Measurements from ENCODE around the gene SLC27A5.

GRCh38 chr19:58557221-58558065 lies 45.7 kb upstream of the SLC27A5 start:
- TF ChIP-seq, protein P1, sequence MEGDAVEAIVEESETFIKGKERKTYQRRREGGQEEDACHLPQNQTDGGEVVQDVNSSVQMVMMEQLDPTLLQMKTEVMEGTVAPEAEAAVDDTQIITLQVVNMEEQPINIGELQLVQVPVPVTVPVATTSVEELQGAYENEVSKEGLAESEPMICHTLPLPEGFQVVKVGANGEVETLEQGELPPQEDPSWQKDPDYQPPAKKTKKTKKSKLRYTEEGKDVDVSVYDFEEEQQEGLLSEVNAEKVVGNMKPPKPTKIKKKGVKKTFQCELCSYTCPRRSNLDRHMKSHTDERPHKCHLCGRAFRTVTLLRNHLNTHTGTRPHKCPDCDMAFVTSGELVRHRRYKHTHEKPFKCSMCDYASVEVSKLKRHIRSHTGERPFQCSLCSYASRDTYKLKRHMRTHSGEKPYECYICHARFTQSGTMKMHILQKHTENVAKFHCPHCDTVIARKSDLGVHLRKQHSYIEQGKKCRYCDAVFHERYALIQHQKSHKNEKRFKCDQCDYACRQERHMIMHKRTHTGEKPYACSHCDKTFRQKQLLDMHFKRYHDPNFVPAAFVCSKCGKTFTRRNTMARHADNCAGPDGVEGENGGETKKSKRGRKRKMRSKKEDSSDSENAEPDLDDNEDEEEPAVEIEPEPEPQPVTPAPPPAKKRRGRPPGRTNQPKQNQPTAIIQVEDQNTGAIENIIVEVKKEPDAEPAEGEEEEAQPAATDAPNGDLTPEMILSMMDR (CRISPR knock-in tag; IDR thresholded peaks at IDR 0.05) = no peak
- no peak for TF ChIP-seq CAMTA2 (CRISPR knock-in tag; IDR thresholded peaks at IDR 0.05; ENCODE audit: borderline replicate concordance)
- TF ChIP-seq NR1H2 (CRISPR knock-in tag; IDR thresholded peaks at IDR 0.05; ENCODE audit: borderline replicate concordance, low read depth) = no peak
- no peak for TF ChIP-seq EZH2 (conservative IDR thresholded peaks at IDR 0.05; ENCODE audit: low read depth, low read length)
- no peak for TF ChIP-seq CHD2 (IDR thresholded peaks at IDR 0.05; ENCODE audit: low read depth, low read length)
- no peak for TF ChIP-seq MAZ (IDR thresholded peaks at IDR 0.05; ENCODE audit: borderline replicate concordance, low read depth, low read length)
- no peak for TF ChIP-seq MAZ (CRISPR knock-in tag; IDR thresholded peaks at IDR 0.05; ENCODE audit: low read depth)
- no peak for TF ChIP-seq ZFP90 (CRISPR knock-in tag; IDR thresholded peaks at IDR 0.05; ENCODE audit: borderline replicate concordance)
- no peak; a peak in 1 of 4 replicates for TF ChIP-seq POLR2A (IDR thresholded peaks at IDR 0.05; ENCODE audit: insufficient read depth in 1 of 2, low read depth in 2 of 2, low read length in 2 of 2)
- TF ChIP-seq MEIS1 (CRISPR knock-in tag; IDR thresholded peaks at IDR 0.05; ENCODE audit: borderline replicate concordance) = no peak
- no peak for TF ChIP-seq MYNN (CRISPR knock-in tag; IDR thresholded peaks at IDR 0.05; ENCODE audit: low read depth)
- TF ChIP-seq ZNF12 (CRISPR knock-in tag; IDR thresholded peaks at IDR 0.05) = no peak

Measured in HepG2 (cell line).